GM12874 (cell line): ENCODE data around the gene MDC1.

Experiments used
- CTCF ChIP-seq: IDR thresholded peaks from 2 replicates; pipeline ENCODE4 v1.5.1; 2011; ENCODE audit warnings: low read depth, mild to moderate bottlenecking, control low read depth, low read length, moderate library complexity; ENCODE audit not compliant: insufficient read depth

Gene MDC1

GRCh38 chr6:30686908-30687658 is 30.0 kb downstream of the MDC1 start:
- TF ChIP-seq CTCF, result no peak

DNA sequence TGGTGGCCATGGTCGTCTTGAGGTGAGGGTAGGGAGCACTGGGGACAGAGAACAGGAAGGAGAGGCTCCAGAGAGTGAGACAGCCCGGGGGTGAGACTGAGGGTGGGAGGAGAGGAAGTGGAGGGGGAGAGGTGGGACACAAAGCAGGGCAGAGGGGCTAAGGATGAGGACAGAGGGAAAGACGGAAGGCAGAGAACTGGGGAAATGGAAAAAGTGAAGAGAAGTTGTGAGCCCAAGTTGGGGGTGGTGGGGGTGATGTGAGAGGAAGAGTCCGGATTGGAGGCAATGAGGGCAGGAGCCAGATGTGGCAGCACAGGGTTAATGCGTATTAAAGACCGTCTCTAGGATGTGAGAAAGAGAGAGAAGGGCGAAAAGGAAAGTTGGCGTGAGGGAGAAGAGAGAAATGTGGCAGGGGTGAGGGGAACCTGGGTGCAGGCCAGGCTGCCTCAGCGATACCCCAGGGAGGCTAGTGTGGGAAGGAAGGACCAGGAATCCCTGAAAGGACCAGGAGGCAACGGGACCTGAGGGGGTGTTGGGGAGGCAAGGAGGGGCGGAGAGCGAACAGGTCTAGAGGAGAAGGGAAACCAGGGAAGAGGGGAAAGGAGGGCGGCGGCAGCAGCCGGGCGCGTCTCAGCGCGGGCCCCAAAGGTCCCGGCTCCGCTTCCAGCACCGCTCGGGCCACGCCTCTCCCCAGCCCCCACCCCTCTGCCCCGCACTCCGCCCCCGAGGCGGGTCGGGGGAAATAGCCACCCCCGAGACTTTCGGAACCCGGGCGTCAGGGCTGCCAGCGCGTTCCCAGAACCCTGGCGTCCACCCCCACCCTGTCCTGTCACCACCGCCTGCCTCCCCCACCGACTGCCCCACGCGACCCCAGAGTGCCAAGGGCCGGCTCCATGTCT is 30.8 kb downstream of the MDC1 start, which contains the start of gene PPP1R18:
TSS of gene PPP1R18 (minus strand) at position 637 of the 899 bp plus-strand sequence. CDS start at position 10, 627 bp downstream.
- no peak for TF ChIP-seq CTCF

DNA sequence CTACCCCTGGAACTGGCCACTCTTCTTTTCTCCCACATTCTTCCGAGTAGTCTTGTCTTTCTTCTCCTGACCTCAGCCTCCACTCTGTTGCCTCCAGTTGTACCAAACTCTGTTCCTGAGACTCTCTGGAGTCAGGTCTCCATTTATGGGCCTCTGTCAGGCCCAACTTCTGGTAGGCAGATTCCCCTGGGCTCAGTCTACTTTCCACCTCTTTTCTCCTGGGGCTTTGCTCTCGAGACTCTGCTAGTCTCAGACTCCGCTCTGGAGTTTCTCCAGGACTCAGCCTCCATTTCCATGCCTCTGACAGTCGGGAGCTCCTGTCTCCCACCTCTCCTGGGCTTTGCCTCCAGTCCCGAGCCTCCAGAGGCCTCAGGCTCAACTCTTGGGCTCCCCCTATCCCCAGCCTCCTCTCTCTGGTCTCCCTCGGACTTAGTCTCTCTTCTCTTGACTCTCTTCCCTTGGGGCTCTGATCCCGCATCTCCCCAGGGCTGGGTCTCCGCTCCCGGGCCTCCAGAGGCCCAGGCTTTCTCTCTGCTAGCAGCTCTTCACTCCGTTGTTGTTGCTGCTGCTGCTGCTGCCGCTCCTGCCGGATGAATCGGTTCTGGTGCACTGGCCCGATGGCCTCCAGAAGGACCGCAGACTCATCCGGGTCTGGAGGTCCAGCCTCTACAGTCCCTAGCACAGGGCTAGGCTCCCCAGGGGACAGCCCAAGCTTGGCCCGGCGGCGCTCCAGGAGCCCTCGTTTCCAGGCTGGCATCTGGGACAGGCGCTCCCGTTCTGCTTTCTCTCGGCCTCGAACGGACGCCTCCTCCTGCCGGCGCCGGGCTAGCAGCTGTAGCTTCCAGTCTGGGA is 31.7 kb downstream of the MDC1 start:
- peak; percentile 53 for TF ChIP-seq CTCF

- no peak for TF ChIP-seq CTCF
Measured at GRCh38 chr6:30684386-30685156, 32.5 kb downstream of the MDC1 start.

DNA sequence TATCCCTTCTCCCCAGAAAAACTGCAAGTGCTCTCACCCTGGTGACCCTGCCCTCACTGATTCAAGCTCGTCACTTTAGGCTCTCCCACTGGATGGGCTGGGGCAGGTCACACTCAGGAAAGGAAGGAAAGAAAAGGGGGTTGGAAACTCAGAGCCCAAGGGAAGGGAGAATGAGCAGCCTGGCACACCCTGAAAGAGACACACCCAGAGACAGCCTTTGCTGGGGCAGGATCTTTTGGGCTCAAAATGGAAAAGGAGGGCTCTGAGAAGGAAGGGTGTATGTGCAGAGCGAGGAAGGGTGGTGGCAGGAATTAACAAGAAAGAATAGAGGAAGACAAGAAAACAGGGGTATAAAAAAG is 33.1 kb downstream of the MDC1 start:
- TF ChIP-seq CTCF, result no peak

DNA sequence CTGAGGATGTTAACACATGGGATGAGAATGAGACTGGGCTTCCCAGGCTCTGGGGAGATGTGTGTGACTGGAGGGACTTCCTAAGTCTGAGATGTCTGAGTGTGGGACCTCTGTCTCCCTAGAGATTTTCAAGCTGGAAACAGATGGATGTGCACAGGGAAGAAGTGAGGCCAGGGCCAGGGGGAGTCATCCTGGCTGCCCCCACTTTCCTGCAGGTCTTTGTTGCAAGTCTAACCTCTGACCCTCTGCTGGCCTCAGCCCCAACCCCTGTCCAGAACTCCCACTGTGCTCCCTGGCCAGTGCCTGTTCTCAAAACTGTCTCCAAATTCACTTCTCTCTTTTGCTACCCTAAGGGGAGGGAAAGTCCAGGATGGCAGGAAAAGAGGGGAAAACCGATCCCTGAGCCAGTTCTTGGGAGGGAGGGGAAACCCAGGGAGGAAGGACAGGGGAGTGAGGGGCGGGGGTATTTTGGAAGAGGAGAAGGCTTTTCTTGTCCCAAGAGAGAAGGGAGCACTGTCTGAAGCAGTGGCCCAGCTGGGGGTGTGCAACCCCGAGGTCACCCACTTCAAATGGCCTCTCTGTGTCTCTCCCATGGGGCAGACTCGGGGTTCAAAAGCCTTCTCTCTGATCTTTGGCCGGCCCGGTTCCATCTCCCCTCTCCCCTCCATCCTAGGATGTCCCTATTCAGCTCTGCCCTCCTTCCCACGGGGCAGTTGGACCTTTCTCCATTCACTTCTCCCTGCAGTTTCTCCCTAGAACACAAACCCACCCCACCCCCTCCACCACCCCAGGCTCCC is 33.7 kb downstream of the MDC1 start:
- no peak for TF ChIP-seq CTCF
